HCT116 (cell line): ENCODE data around the gene RGPD3.

Experiments
- CEBPB ChIP-seq: IDR thresholded peaks from 2 replicates; pipeline ENCODE4 v1.6.1; 2012; ENCODE audit warnings: low read depth
- CTCF ChIP-seq, 3 experiments: fragments of 200-600 bp in 1 of 3; sonication (generic) in 1 of 3; IDR thresholded peaks in 2 of 3; conservative IDR thresholded peaks in 1 of 3; 2 replicates each; pipeline ENCODE4 v1.5.1; 2012 to 2017; ENCODE audit warnings: low read depth in 2 of 3, low read length in 2 of 3, antibody characterized with exemption in 1 of 3, borderline replicate concordance in 1 of 3, control low read depth in 1 of 3, mild to moderate bottlenecking in 1 of 3, mixed read lengths in 1 of 3, mixed run types in 1 of 3, moderate library complexity in 1 of 3; ENCODE audit not compliant: insufficient read depth in 1 of 3
- EGR1 ChIP-seq: IDR thresholded peaks from 2 replicates; pipeline ENCODE4 v1.6.1; 2012; ENCODE audit warnings: low read depth
- EZH2 ChIP-seq: fragments of 200-600 bp; sonication (generic); IDR thresholded peaks from 2 replicates; pipeline ENCODE4 v1.6.1; 2017; ENCODE audit warnings: antibody characterized with exemption, mixed run types
- EZH2phosphoT487 ChIP-seq: fragments of 200-600 bp; IDR thresholded peaks from 2 replicates; pipeline ENCODE4 v1.6.1; 2018; ENCODE audit warnings: antibody characterized with exemption, borderline replicate concordance
- RAD21 ChIP-seq: IDR thresholded peaks from 2 replicates; pipeline ENCODE4 v1.6.1; 2012; ENCODE audit warnings: low read depth, mild to moderate bottlenecking
- TF ChIP-seq, protein P1 (sequence below): IDR thresholded peaks from 2 replicates; pipeline ENCODE4 v1.6.1; 2012
- TF ChIP-seq, protein P2 (sequence below): IDR thresholded peaks from 2 replicates; pipeline ENCODE4 v1.6.1; 2012; ENCODE audit warnings: low read depth

GRCh38 chr2:106341666-106342065 lies 126.5 kb downstream of the RGPD3 start:
- TF ChIP-seq EGR1 (no peak), CTCF (IDR thresholded peaks at IDR 0.05 in 2 of 3, conservative IDR thresholded peaks at IDR 0.05 in 1 of 3; ENCODE audit: borderline replicate concordance in 1 of 3, insufficient read depth in 1 of 3, low read depth in 2 of 3, low read length in 2 of 3) (no peak), CEBPB (no peak), RAD21 (no peak), EZH2 (no peak), EZH2phosphoT487 (no peak)
- TF ChIP-seq, protein P1, sequence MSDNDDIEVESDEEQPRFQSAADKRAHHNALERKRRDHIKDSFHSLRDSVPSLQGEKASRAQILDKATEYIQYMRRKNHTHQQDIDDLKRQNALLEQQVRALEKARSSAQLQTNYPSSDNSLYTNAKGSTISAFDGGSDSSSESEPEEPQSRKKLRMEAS = no peak
- TF ChIP-seq, protein P2, sequence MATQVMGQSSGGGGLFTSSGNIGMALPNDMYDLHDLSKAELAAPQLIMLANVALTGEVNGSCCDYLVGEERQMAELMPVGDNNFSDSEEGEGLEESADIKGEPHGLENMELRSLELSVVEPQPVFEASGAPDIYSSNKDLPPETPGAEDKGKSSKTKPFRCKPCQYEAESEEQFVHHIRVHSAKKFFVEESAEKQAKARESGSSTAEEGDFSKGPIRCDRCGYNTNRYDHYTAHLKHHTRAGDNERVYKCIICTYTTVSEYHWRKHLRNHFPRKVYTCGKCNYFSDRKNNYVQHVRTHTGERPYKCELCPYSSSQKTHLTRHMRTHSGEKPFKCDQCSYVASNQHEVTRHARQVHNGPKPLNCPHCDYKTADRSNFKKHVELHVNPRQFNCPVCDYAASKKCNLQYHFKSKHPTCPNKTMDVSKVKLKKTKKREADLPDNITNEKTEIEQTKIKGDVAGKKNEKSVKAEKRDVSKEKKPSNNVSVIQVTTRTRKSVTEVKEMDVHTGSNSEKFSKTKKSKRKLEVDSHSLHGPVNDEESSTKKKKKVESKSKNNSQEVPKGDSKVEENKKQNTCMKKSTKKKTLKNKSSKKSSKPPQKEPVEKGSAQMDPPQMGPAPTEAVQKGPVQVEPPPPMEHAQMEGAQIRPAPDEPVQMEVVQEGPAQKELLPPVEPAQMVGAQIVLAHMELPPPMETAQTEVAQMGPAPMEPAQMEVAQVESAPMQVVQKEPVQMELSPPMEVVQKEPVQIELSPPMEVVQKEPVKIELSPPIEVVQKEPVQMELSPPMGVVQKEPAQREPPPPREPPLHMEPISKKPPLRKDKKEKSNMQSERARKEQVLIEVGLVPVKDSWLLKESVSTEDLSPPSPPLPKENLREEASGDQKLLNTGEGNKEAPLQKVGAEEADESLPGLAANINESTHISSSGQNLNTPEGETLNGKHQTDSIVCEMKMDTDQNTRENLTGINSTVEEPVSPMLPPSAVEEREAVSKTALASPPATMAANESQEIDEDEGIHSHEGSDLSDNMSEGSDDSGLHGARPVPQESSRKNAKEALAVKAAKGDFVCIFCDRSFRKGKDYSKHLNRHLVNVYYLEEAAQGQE = no peak
